HG03175 (cell line): Measurements from ENCODE around the gene SAMSN1.

Source experiments
- ATAC-seq: cut with Tn5 transposase; IDR thresholded peaks from one replicate; pipeline ENCODE4 v1.9.1; 2021; ENCODE audit warnings: mild to moderate bottlenecking, moderate library complexity; ENCODE audit not compliant: unreplicated experiment

The SAMSN1 gene

DNA sequence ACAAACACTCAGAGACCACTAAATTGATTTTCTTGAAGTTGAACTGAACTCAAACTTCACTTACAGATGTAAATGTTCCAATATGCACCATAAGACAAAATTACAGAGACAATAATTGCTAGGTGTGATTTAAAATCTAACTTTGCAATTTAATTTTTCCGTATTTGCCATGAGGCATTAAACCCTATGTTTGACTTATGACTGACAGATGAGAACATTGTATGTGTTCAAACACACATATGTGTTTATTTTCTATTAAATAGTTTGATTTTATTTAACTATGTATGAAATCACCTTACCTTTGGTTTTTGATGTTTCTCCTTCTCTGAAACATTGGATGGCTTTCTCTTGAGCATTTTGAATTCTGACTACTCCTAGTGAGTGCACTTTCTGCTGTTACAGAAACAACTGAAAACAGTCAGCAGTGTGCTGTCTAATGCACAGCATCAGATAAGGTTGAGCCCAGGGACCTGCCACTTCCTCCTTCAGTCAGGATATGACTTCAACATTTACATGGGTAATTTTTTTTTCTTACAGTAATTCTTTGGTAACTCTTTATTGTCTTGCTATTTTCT, at the start of gene SAMSN1:
TSS of gene SAMSN1 (minus strand) at position 410 of the 575 bp plus-strand sequence. CDS start at position 356, 54 bp downstream.
- ATAC-seq: peak; percentile 90

- ATAC-seq: no peak
Observed at GRCh38 chr21:14595449-14595848, 49.3 kb upstream of the SAMSN1 start.

- ATAC-seq: no peak
Observed at GRCh38 chr21:14594967-14595366, 48.9 kb upstream of the SAMSN1 start.

DNA sequence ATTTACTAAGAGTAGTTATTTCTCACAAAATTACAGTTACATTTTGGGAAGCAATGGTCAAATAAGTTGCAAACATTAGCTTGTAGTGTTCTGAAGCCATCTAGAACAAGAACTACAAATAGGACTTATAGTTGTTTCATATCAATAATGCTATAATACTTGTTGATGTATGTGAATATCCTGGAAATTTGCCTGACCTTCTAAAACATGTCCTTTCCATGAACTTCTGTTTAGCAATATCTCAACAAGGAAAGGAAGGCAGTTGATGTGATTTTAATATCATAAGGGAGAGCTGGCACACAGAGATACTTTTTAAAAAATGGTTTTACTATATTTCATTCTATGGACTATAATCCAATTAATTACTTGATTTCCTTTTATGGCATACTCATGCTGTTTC, 47.1 kb upstream of the SAMSN1 start:
- no peak for ATAC-seq

DNA sequence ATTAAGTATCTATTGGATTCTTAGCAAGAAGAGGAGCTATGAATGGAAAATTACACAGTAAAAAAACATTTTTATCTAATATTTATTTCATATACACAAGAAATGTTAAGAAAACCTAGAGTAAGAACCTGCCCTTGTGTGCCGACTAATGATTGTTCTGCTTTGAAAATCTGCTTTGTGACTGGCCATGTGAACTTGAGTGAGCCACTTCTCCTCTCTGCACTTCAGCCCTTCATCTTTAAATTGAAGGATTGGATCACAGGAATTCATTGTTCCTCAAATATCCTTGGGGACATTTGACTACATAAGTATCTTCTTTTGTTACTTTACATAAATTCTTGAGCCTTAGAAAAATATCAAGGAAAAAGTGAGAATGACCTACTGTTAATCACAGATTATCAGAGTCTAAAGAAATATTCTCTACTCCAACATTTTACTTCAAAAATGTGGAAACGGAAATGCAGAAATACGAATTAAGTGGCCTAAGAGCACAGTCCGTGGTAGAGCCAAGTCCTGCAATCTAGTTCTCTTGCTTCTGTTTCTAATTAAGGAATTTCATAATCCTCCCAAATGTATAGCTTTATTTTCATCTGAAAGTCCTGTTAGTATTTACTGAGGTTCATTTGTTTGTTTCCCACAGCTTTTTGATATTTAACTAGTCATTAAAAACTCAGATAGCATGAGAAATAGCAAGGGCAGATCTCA, 46.3 kb upstream of the SAMSN1 start:
- ATAC-seq: no peak

GRCh38 chr21:14591882-14592281, 45.8 kb upstream of the SAMSN1 start:
- no peak for ATAC-seq

- no peak for ATAC-seq
Observed at GRCh38 chr21:14591377-14591776, 45.3 kb upstream of the SAMSN1 start.

DNA sequence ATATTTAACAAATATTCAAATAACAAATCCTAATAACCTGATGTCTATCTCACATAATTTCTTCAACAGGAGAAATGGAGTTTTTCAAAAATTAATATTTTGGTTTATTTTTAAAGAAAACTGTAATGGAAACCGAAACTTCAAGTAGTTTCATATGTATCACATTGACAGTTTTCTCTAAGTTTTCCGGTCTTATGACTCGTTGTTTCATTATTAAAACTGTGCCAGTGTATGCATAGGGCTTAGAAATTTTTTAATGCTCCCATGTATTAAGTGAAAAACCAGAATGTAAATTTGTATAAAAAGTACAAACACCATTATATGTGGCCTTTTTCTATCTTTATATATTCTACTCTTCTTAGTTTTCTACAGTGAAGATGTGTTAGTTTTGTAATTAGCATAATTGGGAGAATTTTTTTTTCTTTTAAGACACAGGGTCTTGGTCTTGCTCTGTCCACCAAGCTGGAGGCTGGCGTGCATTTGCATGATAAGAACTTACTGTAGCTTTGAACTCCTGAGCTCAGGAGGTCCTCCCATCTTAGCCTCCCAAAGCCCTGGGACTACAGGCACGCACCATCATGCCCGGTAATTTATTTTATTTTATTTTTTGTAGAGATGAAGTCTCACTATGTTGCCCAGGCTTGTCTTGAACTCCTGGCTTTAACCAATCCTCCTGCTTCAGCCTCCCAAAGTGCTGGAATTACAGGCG, 43.9 kb upstream of the SAMSN1 start:
- peak; percentile 92 for ATAC-seq

DNA sequence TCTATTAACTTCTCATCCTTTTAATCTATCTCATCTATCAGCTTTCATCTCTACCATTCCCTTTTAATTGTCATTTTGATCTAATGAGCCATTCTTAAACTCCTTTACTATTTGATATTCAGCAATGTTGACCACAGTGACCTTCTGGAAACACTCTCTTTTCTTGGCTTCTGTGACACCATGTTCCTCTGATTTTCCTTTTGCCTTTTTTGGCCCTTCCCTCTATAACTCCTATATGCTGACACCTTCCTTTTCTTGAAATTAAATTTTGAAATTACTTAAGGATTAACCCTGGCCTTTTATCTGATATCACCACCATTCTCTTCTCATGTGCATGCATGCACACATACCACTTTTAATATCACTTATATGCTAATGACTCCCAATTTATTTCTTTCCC, 41.2 kb upstream of the SAMSN1 start:
- ATAC-seq: no peak

DNA sequence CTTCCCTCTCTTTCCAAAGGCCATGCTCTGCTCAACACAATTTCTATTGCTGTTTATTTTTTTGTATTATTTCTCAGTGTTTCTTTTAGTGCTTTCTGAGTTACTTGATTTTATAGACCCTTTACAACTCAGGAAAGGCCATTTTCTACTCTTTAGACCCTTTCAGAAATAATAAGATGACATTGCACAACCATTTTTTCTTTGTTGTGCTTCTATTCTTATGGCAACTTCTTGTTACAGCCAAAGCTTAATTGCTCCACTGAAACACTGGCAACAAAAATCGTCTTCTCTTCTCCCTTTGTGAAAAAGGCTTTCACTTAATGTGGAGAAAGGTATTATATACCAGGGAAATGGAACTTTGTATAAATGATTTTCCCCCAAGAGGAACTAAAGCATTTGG, 39.0 kb upstream of the SAMSN1 start:
- no peak for ATAC-seq

- no peak for ATAC-seq
Observed at GRCh38 chr21:14584357-14585095, 38.4 kb upstream of the SAMSN1 start.

DNA sequence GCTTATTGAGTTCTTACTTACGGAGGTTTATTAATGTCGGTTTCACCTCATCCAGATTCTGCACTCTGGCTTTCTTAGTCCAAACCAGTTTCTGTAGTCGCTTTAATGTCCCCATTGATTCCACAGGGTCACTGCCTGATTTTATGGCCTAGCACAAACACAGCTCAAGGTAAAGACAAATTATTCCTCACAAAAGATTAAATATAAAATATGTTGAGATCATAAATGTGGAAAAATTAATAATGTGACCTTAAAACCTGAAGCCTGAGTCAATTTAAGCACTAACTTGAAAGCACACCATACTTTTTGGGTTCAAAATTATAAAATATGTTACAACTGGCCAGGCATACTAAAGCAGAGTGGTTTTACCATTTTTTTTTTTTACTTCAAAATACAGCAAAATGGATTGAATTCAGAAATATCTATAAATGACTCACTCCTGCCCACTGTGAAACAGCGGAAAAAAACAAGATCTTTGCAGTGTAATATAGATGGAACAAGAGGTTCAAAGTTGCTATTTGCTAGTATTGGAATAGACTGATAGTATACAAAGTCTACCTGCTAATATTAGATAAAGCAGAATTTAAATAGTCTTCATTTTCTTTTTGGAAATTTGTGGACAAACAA, 37.6 kb upstream of the SAMSN1 start:
- ATAC-seq: no peak

- no peak for ATAC-seq
Observed at GRCh38 chr21:14582934-14583628, 37.0 kb upstream of the SAMSN1 start.

DNA sequence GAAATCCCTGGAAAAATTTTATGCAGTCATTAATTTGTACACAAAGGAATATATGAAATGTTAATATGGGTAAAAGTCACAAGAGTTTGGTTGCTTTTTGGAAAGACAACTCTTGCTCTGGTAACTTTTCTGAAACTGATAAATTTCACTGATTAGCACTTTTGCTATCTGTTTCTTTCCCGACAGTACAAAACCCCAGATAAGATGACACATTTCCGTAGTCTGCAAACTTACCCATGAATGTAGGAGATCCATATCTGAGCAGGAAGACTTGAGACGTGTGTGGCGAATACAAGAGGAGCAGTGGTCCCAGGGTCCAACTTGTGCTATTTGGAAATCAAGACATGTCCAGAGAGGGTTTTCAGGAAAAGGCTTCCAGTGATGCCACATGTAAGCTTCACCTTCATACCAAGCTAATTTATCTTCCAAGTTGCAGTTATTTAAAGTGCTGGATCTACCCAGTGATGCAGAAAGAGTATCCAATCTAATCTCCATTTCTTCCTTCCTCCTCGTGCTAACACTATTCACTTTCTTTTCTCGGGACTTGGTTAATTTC, 35.9 kb upstream of the SAMSN1 start:
- no peak for ATAC-seq

GRCh38 chr21:14573244-14573643, 27.1 kb upstream of the SAMSN1 start:
- no peak for ATAC-seq

DNA sequence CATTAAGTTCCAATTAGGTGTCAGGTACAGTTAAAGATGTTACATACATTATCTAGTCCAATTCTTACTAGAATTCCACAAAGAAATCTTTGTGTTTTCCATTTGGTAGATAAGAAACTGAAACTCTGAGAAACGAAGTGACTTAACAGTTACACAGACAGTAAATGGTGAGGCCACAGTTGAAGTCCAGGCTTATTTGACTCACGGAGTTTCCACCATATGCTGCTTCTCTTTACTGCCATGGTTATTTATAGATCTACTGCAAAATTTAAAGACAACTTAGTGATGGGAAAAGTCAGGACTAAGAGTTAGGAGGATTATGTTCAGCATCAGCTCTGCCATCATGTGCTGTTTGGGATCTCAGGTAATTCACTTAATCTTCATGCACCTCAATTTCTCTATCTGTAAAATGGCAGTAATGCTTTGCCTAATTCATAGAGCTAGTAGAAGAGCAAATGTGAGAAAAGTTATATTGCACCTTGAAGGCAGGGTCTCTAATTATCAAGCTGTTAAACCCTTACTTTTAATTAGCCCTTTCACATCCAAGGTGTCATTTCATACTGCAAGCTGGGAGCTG, 26.2 kb upstream of the SAMSN1 start:
- ATAC-seq: no peak

GRCh38 chr21:14569868-14570267, 23.8 kb upstream of the SAMSN1 start:
- no peak for ATAC-seq

DNA sequence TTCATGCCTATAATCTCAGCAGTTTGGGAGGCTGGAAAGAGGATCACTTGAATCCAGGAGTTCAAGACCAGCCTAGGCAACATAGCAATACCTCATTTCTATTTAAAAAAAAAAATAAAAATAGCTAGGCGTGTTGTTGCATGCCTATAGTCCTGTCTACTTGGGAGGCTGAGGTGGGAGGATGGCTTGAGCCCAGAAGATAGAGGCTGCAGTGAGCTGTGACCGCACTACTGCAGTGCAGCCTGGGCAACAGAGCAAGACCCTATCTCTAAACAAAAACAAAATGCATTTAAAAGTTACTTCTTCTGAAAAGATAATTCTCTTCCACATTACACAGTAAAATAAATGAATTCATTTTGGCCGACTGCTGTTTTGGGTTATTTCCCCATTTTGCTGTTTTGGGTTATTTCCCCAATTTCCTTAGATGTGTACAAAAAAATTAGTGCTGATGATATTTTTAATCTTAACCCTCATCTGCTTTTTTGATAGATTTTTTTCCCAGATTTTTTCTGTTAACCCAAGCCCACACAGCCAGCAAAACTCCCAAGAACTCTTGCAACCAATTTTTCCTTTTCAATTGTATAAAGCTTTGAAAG, 23.0 kb upstream of the SAMSN1 start:
- ATAC-seq: no peak
